ENCODE data around the gene LAT.

Gene LAT

DNA sequence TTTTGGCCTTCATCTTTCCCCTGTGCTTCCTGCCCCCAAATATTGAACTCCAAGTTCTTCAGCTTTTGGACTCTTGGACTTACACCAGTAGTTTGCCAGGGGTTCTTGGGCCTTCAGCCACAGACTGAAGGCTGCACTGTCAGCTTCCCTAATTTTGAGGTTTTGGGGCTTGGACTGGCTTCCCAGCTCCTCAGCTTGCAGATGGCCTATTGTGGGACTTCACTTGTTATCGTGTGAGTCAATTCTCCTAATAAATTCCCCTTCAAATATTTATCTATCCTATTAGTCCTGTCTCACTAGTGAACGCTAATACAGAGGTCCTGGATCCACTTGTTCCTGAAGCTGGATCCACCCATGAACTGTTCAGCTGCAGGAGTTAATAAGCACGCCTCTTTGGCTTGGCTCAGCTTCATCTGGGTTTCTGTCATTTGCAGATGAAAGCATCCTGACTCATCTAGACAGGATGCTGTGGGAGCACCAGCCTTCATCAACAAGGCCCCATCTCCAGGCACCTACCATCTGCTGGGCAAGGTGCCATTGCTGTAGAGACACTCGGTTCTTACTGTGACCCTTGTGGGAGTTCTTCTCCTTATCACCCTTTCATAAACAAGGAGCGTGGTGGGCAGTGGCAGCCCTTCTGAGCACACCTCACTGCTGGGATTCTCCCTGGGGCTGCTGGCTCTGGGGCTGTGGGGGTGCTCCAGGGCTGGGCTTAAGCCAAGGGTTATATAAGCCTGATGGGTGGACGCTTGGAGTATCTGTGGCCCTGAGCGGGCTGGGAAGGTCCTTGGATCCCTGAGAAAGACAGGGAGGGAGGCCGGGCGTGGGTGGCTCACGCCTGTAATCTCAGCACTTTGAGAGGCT, 23.1 kb downstream of the LAT start:
- DNase-seq (ENCODE audit: low spot score), result peak; percentile 34

DNA sequence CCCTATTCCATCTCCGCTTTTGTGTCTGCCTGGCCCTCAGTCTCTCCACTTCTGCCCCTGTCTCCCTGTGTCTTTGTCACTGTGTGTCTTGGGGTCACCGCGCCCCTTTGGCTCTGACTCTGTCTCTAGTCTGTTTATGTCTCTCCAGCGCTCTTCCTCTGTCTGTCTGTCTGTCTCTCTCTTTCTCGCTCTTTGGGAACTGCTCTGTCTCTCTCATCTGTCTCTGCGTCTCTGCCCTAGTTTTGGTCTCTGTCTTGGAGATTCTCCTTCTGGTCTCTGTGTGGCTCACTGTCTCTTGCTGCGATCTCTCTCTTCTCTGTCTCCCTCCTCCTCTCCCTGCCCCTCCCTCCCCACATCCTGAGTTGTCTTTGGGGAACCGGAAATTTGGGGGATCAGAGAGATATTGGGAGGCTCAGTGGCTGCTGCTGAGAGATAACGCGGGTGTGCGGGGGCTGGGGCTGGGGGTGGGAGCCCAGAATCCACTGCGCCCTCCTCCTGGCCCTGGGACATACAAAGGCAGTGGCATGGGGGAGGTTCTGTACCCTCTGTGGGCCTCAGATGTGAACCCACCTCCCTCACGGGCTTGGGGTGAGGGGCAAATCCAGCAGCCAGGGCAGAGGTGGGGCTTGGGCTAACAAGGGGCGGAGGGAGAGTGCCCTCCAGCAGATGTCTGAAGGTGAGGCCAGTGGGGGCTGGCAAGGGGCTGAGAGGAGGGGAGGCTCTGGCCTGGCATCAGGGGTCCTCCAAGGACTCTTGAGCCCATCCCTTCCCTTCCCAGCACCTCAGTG, 24.4 kb downstream of the LAT start:
- DNase-seq (ENCODE audit: low spot score), result no peak

DNA sequence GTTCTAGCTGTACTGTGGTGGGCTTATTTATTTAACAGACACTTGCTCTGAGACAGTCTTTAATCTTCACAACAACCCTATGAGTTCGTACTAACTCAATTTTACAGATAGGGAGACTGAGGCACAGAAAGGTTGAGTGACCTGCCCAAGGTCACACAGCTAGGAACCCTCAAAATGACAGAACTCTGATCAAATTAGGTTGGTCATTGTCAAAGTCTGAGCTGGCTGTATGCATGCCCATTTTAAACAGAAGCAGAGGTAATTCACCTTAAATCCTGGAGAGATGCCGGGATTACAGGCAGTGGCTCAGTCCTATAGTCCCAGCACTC, 24.9 kb downstream of the LAT start:
- no peak for DNase-seq (ENCODE audit: low spot score)

DNA sequence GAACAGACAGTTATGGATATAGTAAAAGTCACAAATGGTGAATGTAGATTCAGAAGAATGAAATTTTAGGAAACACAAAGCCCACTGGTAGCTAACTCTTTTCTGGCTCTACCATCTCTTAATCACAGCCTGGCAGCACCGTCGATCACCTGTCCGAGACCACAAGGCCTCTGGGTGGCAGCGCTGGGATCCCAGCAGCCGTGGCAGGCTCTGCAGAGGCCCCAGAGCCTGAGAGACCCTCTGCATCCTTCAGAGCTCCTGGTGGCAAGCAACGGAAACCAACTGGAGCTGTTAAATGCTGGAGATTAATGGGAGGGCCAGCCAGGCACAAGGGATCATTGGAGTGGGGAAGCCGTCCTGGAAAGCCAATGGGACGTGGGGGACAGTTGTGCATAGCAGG, 26.3 kb downstream of the LAT start:
- DNase-seq (ENCODE audit: low spot score), result no peak

DNA sequence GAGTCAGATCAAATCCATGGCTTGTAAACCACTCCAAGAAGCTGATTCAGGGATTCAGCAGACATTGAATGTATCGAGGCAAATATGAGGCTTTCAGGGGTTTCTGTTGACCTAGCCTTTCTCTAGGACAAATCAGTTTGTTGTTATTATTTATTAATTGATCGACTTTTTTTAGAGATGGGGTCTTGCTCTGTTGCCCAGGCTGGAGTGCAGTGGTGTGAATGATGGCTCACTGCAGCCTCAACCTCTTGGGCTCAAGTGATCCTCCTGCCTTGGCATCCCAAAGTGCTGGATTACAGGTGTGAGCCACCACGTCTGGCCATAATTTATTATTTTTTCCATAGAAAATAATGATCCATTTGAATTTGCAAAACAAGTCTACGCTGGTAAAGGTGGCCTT, 27.0 kb downstream of the LAT start:
- no peak for DNase-seq (ENCODE audit: low spot score)

DNA sequence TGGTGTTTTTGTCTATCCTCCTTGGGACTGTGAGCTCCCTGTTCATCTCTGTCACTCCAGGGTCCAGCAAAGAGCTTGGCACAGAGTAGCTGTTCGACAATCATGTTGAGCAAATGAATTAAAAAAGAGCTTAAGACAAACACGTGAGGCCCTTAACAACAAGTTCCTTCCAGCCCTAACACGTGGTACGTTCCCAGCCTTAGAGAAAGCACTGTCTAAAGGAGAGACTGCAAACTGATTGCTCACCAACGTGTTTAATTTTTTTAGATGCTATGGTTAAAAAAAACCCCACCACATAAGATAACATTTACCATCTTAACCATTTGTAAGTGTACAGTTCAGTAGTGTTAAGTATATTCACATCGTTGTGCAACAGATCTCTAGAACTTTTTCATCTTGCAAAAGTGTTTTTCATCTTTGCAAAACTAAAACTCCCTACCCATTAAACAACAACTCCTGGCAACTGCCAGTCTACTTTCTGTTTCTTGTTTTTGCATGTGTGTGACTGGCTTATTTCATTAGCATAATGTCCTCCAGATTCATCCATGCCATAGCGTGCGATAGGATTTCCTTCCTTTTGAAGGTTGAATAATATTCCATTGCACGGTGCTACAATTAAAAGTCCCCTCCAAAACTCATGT, 28.2 kb downstream of the LAT start:
- DNase-seq (ENCODE audit: low spot score), result no peak

DNA sequence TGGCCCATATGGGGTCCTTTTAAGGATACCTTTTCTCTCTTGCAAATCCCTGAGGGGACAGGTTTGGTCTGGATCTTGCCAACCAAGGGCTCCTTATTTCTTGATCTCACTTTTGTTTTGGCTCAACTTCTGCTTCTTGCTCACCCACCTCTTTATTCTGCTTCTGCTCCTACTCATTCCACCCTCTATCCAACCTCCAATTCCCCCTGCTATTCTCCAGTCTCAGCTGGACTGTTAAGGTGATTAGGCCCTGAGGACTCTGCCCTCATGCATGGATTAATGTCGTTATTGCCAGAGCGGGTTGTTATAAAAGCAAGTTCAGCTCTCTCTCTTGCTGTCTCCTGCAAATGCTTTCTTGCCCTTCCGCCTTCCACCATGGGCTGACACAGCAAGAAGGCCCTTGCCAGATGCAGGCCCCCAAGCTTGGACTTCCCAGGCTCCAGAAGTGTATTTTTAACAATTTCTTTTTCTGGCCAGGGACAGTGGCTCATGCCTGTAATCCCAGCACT, 29.8 kb downstream of the LAT start:
- no peak for DNase-seq (ENCODE audit: low spot score)

DNA sequence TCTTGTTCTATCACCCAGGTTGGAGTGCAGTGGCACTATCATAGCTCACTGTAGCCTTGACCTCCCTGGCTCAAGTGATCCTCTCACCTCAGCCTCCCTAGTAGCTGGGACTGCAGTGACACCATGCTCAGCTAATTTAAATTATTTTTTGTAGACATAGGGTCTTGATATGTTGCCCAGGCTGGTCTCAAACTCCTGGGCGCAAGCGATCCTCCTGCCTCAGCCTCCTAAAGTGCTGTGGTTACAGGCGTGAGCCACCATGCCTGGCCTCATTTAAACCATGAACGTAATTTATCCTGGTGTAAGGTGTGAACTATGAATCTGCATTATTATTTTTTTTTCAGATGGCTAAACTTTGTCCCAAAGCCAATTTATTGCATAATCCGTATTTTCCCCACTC, 37.3 kb downstream of the LAT start:
- DNase-seq (ENCODE audit: low spot score), result no peak

DNA sequence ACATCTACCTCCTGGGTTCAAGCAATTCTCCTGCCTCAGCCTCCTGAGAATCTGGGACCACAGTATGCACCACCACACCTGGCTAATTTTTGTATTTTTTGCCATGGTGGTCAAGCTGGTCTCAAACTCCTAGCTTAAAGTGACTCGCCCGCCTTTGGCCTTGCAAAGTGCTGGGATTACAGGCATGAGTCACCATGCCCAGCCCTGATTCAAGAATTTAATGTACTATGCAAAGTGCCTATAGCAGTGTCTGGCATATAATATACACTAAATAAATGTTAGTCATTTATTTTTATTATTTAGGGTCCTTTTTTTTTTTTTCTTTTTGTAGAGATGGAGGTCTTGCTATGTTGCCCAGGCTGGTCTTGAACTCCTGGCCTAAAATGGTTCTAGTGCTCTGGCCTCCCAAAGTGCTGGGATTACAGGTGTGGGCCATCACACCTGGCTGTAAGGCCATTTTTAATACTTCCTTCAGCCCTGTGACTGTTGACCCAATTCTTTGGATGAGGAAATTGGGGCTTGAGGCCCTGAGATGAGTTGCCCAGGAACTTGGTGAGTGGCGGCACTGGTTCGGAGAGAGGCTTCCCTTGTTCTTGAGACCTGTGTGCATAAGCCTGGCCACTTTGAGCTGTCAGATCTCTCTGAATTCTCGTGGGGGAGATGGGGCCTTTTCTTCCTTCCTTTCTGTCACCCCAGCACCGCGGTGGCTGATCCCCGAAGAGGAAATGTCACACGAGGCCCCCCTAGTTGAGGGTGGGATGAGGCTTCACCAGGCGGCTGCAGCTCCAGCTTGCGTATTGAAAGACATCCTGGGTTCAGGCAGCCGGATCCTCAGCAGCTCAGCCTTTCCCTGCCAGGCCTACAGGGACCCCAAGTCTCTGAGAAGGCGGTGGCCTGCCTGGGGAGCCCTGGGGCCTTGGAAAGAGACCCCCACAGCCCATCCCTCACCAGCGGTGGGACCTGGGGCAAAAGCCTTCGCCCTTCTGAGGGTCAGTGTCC, 38.7 kb downstream of the LAT start:
- no peak for DNase-seq (ENCODE audit: low spot score)

DNA sequence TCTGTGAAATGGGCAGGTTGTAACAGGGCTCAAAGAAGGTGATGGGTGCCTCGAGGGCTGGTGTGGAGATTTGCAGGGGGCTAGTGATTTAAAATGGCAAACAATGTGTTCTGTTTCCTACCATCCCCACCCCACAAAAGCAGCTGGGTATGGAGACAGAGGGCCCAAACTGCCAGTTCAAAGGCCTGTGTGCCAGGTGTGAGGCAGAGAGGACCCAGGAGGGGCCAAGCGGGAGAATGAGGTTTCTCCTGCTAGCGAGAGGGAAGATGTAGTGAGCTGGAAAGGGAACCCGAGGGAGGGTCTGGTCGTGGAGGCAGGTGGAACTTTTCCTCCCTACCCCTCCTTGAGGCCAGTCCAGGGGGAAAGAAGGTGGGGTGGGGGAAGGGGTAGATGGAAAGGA, 39.4 kb downstream of the LAT start:
- no peak for DNase-seq (ENCODE audit: low spot score)

DNA sequence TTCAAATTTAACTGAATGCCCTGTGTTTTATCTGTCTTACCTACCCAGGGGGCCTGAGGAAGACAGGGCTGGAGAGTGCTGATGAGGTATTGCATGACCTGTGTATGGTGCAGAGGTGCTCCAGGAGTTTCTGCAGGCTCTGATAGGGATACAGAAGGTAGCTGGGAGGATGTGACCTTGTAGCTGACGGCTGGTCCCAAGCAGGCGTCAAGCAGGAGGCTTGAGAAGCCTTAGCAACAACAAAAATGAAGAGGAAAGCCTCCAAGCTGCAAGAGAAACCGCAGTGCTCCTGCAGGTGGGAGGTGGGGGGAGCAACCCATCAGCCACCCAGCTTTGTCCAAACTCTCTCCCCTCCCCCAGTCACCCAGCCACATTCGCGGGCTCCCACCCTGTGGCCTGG, 40.4 kb downstream of the LAT start:
- DNase-seq (ENCODE audit: low spot score), result no peak

DNA sequence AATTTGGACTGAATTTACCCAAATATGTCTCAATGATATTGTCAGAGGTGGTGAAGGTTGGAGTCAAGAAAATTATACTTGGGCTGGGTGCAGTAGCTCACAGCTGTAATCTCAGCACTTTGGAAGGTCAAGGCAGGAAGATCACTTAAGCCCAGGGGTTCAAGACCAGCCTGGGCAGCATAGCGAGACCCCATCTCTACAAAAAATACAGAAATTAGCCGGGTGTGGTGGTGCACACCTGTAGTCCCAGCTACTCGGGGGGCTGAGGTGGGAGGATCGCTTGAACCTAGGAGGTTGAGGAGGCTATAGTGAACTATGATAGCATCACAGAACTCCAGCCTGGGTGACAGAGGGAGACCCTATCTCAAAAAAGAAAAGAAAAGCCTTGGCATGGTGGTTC, 40.9 kb downstream of the LAT start:
- no peak for DNase-seq (ENCODE audit: low spot score)

DNA sequence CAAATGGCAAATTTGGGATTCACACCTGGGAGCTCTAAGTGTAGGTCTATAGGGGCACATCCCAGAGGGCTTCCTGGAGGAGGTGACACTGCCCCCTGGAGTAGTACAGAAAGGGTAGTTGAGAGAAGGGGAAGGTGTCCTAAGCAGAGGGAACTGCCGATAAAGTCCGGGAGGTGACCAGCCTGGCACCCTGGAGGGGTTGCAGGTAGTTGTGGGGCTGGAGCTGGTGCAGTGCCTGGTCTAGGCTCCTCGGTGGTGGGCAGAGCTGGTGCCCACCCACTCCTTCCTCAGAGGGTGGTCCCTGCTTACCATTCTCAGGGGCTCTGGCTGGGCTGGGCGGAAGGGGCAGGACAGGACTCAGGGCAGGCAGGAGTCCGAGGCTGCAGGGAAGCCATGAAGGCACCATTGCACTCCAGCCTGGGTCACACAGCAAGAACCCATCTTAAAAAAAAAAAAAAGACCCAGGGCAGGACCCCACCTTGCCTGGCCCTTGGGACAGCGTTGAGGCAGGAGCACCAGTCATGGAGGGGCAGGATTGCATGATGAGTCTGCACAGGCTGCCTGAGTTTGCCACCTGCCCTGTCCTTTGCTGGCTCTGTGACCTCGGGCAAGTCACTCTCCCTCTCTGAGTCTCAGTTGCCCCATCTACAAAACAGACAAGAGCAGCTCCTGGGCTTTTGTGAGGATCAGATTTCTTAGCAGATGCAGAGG, 43.8 kb downstream of the LAT start:
- no peak for DNase-seq (ENCODE audit: low spot score)

DNA sequence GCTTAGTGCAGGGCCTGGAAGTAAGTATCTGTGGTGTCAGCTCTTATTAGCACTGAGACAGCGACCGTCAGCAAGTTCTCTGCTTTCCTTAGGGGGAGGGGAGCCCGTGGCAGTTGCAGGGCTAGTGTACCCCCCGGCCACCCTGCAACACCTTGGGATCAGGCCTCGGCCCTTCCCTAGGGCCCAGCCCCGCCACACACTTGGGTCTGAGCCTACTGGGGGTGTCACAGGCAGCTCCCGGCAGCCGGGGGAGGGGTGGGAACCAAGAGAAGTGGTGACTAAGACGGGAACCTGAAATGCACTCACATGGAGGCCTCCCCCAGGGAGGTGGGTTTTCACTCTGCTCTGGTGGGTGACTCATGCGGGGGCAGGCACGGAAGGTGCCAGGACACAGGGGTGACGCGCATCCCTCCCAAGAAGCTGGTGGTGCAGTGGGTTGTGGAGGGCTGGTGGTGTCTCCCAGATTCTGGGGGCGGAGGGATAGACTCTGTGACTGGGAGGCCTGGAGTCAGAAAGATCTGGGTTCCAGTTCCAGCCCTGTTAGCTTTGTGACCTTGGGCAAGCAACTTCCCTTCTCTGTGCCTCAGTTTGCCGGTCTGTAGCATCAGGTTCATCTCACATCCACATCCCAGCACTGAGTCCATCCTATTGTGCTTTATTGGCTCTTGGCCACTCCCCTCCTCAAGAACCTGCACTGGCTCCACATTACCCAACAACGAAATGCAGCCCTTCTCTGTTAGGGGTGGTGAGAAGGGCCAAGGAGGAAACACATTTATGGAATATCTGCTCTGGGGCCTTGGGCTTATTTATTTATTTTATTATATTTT, 44.5 kb downstream of the LAT start:
- DNase-seq (ENCODE audit: low spot score), result peak; percentile 45

DNA sequence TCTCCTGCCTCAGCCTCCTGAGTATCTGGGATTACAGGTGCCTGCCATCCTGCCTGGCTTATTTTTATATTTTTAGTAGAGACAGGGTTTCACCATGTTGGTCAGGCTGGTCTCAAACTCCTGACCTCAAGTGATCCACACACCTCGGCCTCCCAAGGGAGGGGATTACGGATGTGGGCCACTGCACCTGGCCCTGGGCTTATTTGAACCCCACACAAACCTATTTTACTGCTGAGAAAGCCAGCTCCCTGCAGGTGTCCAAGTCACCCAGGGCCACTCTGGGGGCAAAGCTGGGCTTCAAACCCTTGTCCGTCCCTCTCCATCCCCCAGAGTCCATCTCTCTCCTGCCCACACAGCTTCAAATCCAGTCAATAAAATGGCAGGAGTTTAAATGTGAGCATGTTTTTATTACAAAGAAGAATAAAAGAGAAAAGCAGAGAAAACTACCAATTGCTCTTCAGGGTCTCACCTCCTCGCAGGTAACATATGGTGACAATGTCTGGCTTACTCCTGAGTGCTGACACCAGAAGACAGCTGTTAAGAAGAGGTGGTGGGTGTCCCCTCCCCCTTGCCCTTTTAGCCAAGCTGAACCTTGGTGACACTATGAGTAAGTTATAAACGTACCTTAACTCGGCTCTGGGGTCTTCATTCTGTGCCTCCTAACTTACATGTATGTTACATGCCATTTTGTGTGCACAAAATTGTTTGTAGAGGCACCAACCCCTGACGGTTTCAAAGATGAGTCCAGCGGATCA, 45.4 kb downstream of the LAT start:
- no peak for DNase-seq (ENCODE audit: low spot score)

Measured in COLO829 (cell line).